Measurements from ENCODE around the gene PLA1A. TPM values are rescaled to one million over a fixed set of nuclear protein-coding genes. Genes with fewer than 3 reads are reported as not detected.

The PLA1A gene
- total and polyA plus RNA-seq, 10 of the 15 experiments (the other 5 are each of a cell fraction or from before 2014, with no cell fraction given) = 2.9 to 106 (median 4.8) TPM

GRCh38 chr3:119669906-119670570 is 72.4 kb downstream of the PLA1A start:
- Histone ChIP-seq H3K4me2 (ENCODE audit: control insufficient read depth, insufficient read depth) (0 out of 2 replicates have a peak overlapping the region, but pooled peaks have one; percentile 22), H3K4me1 (ENCODE audit: control insufficient read depth, insufficient read depth, low read length) (peaks cover 6% of the 10 kb centered on the region), H3K4me3 (no peak overlapping the region), H3K27me3 (replicated peaks in 1 of 2; ENCODE audit: control insufficient read depth in 2 of 2, insufficient read depth in 2 of 2, low read length in 1 of 2) (no peaks in the 10 kb centered on the region), H3K9me3 (replicated peaks; ENCODE audit: control insufficient read depth, insufficient read depth, low read length) (no peaks in the 10 kb centered on the region; the same call in 2 of the 3 replicates), H3K27ac (ENCODE audit: control insufficient read depth, insufficient read depth) (0 out of 2 replicates have a peak overlapping the region, but pooled peaks have one; percentile 10), H3K36me3 (ENCODE audit: control insufficient read depth in 2 of 2, insufficient read depth in 2 of 2, low read length in 1 of 2) (peaks cover 3 to 17% of the 10 kb centered on the region in 2 experiments), H3K79me2 (ENCODE audit: control insufficient read depth, insufficient read depth, low read length) (peaks cover 36% of the 10 kb centered on the region), H4K20me1 (ENCODE audit: control insufficient read depth, insufficient read depth) (no peaks in the 10 kb centered on the region), H2AFZ (ENCODE audit: control insufficient read depth, low read depth, low read length) (no peak overlapping the region), H3K9ac (ENCODE audit: control insufficient read depth, insufficient read depth, low read length) (no peak overlapping the region; the same call in 1 of the 2 replicates)
- ChIA-PET CTCF (interaction anchor here (0.8 to 9.5 kb wide), 3 partner anchors 70 to 391 kb away, joined by 3 to 71 read pairs (median 4); partner anchors contain the start of gene PLA1A), SMC1A (ENCODE audit: uncharacterized antibody, unreplicated experiment) (interaction anchor here (1.0 to 8.0 kb wide), 3 partner anchors 8 to 22 kb away, joined by 3 to 100 read pairs (median 3); partner anchors contain the start of gene COX17), POLR2A (interaction anchor here (0.8 kb wide), 1 partner anchor 34 kb away, joined by 3 read pairs; no protein-coding TSS in a partner anchor), RAD21 (ENCODE audit: unreplicated experiment) (interaction anchor here (0.7 kb wide), 1 partner anchor 69 kb away, joined by 3 read pairs; no protein-coding TSS in a partner anchor)
- 96% methylated on average over 5 of the region's 5 CpGs for WGBS (ENCODE audit: insufficient coverage, insufficient replicate concordance, low lambda C conversion rate, missing lambda C conversion rate)
- in situ Hi-C loops (cut with MboI) = no loop called here
- DNase-seq (ENCODE audit: low read depth, low spot score) (no peak), ATAC-seq (no peak), FAIRE-seq (no peak)
- intact Hi-C loops (cut with micrococcal nuclease; ENCODE audit: unreplicated experiment) = no loop called here
- no TSS peak for BruUV-seq (replicated peaks)
- TF ChIP-seq RAD21 (IDR thresholded peaks at IDR 0.05; ENCODE audit: insufficient read depth, low read depth, low read length) = no peak

- no peak overlapping the region for H2AFZ ChIP-seq (ENCODE audit: control insufficient read depth, low read depth, low read length)
- no peak overlapping the region for H3K4me3 ChIP-seq
- peaks cover 3 to 11% of the 10 kb centered on the region in 2 experiments for H3K36me3 ChIP-seq (ENCODE audit: control insufficient read depth in 2 of 2, insufficient read depth in 2 of 2, low read length in 1 of 2)
- H3K9me3 ChIP-seq (replicated peaks; ENCODE audit: control insufficient read depth, insufficient read depth, low read length) = no peaks in the 10 kb centered on the region
- in situ Hi-C loops (cut with MboI) = no loop called here
- ChIA-PET SMC1A (ENCODE audit: uncharacterized antibody, unreplicated experiment) (interaction anchor here (0.6 to 14.0 kb wide), 20 partner anchors 8 to 474 kb away, joined by 3 to 329 read pairs (median 4); no protein-coding TSS in a partner anchor), RAD21 (ENCODE audit: unreplicated experiment) (interaction anchor here (1.0 to 6.6 kb wide), 9 partner anchors 8 to 166 kb away, joined by 3 to 147 read pairs (median 4); partner anchors contain the start of gene PLA1A), CTCF (interaction anchor here (0.7 to 3.3 kb wide), 16 partner anchors 8 to 432 kb away, joined by 3 to 34 read pairs (median 4); partner anchors contain the start of genes CD80 and TMEM39A), POLR2A (interaction anchor here (0.9 to 2.2 kb wide), 11 partner anchors 10 to 209 kb away, joined by 3 to 18 read pairs (median 4); partner anchors contain the start of genes TIMMDC1 and TMEM39A)
- peaks cover 59% of the 10 kb centered on the region for H3K79me2 ChIP-seq (ENCODE audit: control insufficient read depth, insufficient read depth, low read length)
- intact Hi-C loops (cut with micrococcal nuclease; ENCODE audit: unreplicated experiment) = no loop called here
- WGBS (ENCODE audit: insufficient coverage, insufficient replicate concordance, low lambda C conversion rate, missing lambda C conversion rate) = 95% methylated on average over 2 of the region's 2 CpGs
- FAIRE-seq (no peak), ATAC-seq (no peak), DNase-seq (ENCODE audit: low read depth, low spot score) (no peak)
- peaks cover 2% of the 10 kb centered on the region for H3K4me1 ChIP-seq (ENCODE audit: control insufficient read depth, insufficient read depth, low read length)
- no peaks in the 10 kb centered on the region for H4K20me1 ChIP-seq (ENCODE audit: control insufficient read depth, insufficient read depth)
- no TSS peak for BruUV-seq (replicated peaks)
- no peak overlapping the region for H3K9ac ChIP-seq (ENCODE audit: control insufficient read depth, insufficient read depth, low read length)
- H3K27me3 ChIP-seq (replicated peaks in 1 of 2; ENCODE audit: control insufficient read depth in 2 of 2, insufficient read depth in 2 of 2, low read length in 1 of 2) = no peaks in the 10 kb centered on the region
- H3K27ac ChIP-seq (ENCODE audit: control insufficient read depth, insufficient read depth) = no peak overlapping the region
- H3K4me2 ChIP-seq (ENCODE audit: control insufficient read depth, insufficient read depth) = 0 out of 2 replicates have a peak overlapping the region, but pooled peaks have one; percentile 7
- TF ChIP-seq ETV6 (conservative IDR thresholded peaks at IDR 0.05 in 1 of 2, IDR thresholded peaks at IDR 0.05 in 1 of 2; ENCODE audit: borderline replicate concordance in 1 of 2, low read depth in 1 of 2) (no peak), BCL11A (IDR thresholded peaks at IDR 0.05; ENCODE audit: low read depth, low read length) (no peak), DPF2 (IDR thresholded peaks at IDR 0.05) (no peak), RUNX3 (IDR thresholded peaks at IDR 0.05; ENCODE audit: low read length) (no peak), MTA2 (IDR thresholded peaks at IDR 0.05; ENCODE audit: low read depth) (no peak), BACH1 (IDR thresholded peaks at IDR 0.05; ENCODE audit: borderline replicate concordance) (no peak), POLR2AphosphoS5 (IDR thresholded peaks at IDR 0.05; ENCODE audit: low read length) (no peak), POU2F2 (IDR thresholded peaks at IDR 0.05; ENCODE audit: borderline replicate concordance, low read depth, low read length) (no peak), RCOR1 (conservative IDR thresholded peaks at IDR 0.05; ENCODE audit: low read depth, low read length) (no peak), BCLAF1 (IDR thresholded peaks at IDR 0.05) (no peak), SMARCA5 (IDR thresholded peaks at IDR 0.05) (no peak)
Observed at GRCh38 chr3:119672776-119673175, 75.1 kb downstream of the PLA1A start.

Data from GM12878 (cell line).